T follicular helper cell (primary cell): ENCODE measurements around the gene PHLDB2.
A peak's percentile ranks its signal among the peaks of the same experiment; 100 is the strongest.
"Not testable (repeated sequence)": the region's sequence is repeated elsewhere in the genome, so short reads cannot be mapped to it uniquely, and the experiment has no call there.

Experiments used
- DNase-seq: peaks from one replicate; pipeline ENCODE4 v3.0.0-alpha.2; 2020; ENCODE audit warnings: low read depth
- total RNA-seq, 2 experiments: gene quantifications; one replicate each; lab custom pipeline; 2026; lab: John Stamatoyannopoulos, UW

Gene PHLDB2
- 5.9 to 25.1 reads per million in 2 experiments for total RNA-seq

DNA sequence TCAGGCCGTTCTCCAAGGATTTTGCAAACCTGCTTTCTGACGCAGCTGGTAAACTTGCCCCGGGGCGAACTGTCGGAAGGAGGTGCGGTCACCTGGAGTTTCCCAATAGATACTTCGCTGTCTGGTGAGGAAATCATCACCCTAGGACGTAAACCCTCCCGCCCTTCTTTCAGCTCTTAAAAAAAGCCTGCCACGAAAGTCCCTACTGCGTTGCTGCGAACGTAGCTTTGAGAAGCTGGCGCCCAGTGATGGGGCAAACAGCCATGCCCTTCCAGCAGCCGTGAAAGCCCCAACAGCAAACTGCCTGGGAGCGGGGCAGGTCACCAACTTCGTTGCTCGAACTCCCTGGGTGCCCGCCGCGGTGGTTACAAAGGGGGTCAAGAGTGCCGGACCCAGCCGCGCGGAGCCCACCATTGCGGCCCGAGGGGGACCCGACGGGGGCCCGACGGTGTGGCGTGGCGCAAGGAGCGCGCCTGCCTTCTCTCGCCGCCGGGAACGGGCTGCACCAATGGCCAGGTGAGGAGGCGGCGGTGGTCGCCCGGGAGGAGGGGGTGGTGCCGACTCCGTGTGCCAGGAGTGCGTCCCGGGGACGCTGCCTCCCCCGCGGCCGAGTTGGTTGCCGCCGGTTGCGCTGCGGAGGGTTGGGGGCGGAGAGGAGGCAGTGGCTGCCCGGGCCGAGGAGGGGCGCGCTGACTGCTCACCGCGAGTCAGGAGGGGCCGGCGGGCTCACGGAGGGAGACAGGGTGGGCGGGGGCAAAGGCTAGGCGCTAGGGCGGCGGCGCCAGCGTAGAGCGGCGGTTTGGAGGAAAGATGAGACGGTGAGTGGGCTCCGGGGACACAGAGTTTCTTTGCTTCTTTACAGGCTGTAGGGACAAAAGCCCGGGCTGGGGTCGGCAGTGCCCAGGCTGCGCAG lies at the start of gene PHLDB2:
Gene PHLDB2 (plus strand): TSS at position 205 of the 913 bp plus-strand sequence. CDS start 24,813 bp downstream, outside the sequence.
- DNase-seq: peak; percentile 43

DNA sequence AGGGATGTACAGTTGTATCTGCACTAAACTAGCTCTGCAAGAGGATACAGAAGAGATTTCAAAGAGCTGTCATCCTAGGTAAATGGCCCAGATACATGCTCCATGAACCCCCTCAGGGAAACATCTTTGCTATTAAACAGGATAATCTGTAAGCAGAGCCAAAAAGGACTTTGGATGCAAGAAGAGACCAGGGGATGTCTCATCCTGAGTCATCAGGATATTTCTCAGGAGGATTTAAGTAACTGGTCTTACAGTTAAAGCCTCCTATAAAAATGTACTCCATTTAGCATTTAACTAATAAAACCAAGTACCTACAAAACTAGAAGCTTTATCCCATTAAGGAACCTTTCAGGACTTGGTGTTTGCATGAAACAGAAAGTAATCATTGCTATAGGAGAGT lies 48.2 kb upstream of the PHLDB2 start:
- no peak for DNase-seq

DNA sequence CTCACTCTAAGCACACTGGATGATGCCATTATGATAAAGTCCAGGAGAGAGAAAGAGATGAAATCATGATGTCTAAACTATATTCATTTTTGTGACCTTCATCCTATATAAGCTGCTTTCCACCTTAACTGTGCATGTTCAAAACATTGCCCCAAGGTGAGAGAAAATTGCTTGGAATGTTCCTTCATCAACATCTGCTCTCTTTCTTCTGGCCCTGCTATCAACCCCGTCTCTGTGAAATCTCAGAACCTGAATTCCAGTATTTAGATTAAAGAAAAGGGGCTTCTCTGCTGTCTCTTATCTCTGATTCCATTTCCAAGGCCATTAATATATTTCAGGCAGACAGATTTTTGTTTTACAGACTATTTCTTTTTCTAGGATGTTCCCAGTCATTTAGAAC lies 47.3 kb upstream of the PHLDB2 start:
- DNase-seq: no peak

DNA sequence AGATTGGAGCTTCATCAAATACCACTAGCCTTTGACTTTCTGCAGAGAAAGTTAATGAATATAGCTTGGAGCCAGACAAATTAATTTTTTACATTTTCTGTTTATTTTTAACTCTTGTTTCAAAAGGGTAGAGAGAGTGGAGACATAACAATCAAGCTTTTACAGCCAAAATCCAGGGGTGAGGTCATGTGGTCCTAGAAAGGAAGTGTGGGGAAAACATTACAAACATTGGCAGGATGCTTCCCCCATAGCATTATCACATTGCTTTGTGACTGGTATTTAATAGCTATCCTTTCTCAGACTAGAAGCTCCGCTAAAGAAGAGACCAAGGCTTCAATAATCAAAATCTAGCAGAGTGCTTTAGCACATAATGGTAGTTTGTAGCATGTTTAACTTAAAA lies 46.4 kb upstream of the PHLDB2 start:
- DNase-seq: no peak

DNA sequence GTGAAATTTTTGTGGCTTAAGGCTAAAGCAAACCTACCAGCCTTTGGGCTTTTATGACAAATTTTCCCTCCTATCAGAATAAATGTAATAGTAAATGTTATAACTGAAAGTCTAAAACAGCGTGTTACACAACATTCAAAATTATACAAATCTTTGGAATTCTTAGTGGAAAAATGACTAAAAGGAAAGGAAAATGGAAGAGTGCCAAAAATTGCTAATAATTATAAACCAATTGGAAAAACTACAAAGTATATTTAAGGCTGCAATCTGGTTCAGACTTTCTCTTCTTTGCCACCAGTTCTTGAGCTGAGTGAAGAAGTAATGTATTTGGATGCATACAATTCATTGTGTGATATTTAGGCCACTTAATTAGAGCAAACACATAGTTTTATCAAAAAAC lies 45.6 kb upstream of the PHLDB2 start:
- DNase-seq: no peak

DNA sequence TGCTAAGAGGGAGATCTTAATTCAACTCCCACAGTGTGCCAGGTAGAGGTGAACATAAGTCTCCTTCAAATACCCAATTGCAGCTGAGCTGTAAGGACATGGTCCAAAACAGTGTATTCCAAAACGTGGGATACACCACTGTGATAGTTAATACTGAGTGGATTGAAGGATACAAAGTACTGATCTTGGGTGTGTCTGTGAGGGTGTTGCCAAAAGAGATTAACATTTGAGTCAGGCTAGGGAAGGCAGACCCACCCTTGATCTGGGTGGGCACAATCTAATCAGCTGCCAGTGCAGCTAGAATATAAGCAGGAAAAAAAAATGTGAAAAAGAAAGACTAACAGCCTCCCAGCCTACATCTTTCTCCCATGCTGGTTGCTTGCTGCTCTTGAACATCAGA lies 45.1 kb upstream of the PHLDB2 start:
- DNase-seq: no peak

DNA sequence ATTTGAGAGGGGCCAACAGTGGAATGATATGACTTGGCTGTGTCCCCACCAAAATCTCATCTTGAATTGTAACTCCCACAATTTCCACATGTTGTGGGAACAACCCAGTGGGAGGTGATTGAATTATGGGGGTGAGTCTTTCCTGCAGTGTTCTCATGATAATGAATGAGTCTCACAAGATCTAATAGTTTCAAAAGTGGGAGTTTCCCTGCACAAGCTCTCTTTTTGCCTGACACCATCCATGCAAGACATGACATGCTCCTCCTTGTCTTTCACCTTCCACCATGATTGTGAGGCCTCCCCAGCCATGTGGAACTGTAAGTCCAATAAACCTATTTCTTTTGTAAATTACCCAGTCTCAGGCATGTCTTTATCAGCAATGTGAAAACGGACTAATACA lies 42.3 kb upstream of the PHLDB2 start:
- not testable (repeated sequence) for DNase-seq

DNA sequence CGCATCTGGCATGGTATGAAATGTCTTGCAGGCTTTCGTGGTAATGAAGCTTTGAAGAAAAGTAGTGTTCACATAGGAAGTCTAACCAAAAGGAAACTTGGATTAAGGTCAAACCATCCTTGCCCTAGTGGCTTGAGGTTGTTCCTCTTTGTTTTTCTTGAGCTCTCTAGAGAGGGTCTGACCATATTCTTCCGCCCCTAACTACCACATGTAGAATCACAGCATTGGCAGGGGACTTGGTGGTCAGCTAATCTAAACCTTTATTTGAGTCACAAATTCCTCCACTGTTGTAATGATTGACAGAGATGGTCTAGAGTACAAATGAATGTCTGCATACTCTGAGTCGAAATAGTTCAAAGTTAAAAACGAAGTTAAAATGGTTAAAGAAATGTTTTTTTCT lies 39.1 kb upstream of the PHLDB2 start:
- DNase-seq: no peak

DNA sequence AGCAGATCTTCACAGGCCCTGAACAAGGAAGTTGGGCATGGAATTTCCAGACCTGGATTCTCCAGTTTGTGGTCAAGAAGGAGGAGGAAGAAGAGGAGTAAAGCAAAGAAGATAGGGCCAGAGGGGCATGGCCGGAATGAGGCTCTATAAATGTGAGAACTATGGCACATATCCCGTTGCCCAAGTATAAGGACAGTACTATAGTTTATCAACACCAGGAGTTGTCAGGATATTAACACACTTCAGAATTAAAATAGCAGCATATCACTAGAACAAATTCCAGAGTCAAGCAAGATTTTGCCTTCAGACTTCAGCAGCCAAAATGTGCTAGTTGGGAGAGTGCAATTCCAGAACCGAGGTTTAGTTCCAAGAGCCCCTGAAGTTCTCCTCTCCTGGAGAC lies 38.4 kb upstream of the PHLDB2 start:
- no peak for DNase-seq

DNA sequence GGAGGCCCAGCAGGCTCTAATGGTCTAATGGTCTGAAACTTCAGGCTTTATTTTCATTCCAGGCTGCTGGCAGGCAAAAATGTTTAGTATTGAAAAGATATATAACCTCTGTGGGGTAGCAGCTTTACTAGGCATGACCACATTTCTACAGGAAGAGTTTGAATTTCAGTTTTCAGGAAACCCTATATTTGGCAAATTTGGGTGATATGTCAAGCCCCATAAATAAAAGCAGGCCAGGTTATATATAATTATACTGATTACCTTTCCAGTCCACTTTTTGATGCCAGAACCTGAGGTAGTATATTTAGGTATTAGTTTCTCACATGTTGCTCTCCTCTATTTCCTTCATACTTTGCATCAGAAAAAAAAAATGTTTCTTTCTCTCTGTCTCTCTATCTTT lies 37.2 kb upstream of the PHLDB2 start:
- no peak for DNase-seq

DNA sequence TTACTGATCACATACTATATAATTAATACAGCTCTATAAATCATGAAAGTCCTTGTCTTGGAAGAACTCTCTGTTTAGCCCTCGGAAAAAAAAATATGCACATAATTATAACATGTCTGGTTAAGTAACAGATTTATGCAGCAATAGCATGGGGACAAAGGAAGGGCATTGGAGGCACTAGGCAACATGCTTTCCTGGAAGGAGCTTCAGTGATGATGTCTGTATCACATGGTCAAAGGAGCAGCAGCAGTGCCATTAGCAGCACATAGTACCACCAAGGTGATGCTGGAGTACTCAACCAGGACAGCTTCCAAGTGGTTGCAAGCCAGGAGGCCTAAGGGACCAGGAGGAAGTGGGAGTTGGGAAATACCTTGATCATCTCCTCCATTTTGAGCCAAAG lies 36.3 kb upstream of the PHLDB2 start:
- DNase-seq: no peak

DNA sequence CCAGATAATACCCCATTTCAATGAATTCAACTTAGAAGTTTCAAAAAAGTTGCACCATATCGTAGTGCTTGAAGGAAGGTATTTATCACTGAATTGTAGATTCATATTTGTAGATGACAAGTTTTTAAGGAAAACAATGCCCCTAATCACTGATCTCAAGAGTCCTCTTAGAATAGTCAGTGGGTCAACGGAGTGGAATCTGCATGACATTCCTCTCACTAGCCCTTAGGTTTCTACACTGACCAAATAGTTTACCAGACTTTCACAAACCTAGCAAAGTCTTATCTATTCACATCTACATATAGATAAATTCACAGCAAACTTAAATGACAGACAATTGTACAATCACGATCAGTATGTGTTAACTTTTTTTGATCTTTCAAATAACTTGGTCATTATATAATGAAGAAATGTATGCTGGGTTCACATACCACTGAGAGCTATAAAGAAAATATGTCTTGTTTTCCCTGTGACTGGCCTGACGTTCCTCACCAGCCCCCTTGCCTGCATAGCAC lies 35.7 kb upstream of the PHLDB2 start:
- no peak for DNase-seq

DNA sequence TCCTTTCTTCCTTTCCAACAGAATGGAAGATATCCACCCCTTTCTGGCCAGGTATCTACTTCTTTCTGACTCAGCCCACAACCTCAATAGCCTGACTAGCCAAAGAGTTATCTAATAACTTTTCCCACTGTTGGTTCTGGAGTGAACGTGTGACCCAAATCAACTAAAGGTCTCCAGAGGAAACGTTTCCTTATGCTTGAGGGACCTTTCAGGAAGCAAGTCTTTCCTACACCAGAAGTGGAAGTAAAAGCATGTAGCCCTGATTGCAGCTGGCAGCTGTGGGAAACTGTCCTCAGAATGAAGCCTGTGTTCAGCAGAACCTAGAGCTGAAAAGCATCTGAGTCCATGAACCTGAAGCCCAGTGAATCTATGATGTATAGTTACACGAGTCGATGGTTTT lies 34.7 kb upstream of the PHLDB2 start:
- DNase-seq: no peak

DNA sequence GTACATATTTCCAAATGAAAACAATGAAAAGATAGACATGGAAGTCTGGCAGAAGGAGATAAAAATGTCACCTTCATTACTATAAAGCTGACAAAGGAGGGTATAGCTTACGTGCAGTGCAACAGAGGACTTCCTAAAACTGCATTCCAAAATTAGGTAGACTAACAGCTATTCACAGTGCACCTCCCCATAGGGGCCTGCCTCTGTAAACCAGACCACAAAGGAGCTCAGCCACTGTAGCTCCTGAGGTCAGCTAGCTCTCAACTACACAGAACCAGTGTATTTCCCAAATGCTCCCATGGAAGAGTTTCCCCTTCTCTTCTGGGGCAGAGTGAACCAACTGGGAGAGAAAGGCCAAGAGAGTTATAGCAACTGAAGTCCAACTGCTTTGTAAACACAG lies 31.2 kb upstream of the PHLDB2 start:
- no peak for DNase-seq

DNA sequence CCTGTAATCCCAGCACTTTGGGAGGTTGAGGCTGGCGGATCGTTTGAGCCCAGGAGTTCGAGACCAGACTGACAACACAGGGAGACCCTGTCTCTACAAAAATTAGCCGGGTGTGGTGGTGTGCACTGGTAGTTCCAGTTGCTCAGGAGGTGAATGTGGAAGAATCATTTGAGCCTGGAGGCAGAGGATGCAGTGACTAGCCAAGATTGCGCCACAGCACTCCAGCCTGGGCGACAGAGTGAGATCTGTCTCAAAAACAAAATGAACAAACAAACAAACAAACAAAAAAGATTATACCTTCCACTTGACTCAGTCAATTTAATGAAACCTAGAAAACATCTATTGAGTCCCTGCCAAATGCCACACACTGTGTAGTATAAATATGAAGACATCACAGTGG lies 30.5 kb upstream of the PHLDB2 start:
- DNase-seq: no peak

DNA sequence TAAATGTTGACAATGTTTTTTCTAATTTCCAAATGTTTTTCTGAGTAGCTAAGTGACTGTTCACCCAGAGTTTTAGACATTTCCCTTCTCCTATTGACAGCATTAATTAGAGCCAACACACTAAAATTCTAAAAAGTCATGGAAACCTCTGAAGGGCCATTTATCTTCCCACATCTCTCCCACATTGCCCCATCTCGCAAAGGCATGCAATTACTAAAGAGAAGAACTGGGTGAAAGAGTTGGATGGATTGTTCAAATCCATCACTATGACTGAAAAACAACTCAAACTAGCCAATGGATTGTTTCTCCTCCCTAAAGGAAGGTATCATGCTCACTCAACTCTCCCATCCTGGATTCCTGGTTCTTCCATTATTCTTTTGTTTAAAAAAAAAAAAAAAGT lies 30.0 kb upstream of the PHLDB2 start:
- DNase-seq: no peak

DNA sequence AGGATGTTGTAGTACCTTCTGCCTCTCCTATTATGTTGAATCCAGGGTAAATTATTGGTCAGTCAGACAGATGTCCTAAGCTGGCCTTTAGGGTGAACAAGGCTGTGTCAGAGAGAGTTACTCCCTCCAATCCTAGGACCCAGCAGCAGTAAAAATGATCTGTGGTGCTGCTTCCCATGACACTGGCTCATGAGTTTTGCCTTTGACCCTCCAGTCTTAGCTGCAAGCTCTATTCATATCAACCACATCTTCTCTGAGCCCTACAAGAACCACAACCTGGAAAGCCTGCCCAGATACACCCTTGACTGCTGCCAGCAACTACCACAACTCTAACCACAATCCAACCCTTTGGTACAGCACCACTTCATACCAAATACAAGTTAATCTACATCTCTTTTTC lies 27.2 kb upstream of the PHLDB2 start:
- no peak for DNase-seq

DNA sequence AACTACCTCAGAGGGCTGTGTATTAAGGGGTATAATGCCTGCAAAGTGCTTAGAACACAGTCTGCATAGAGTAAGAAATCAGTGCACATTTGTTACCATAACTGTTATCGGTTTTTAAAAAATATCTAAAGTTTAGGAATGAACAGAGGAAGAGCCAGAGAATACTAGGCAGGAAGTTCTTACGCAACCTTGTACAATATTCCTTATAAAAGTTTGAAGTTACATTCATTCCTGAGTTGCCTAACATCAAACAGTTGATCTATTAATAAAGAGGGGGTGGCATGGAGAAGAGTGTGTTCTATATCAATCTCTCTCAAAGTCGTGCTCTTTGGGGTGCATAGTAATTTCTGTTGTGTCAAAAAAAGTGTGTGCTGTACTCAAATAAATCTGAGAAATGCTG lies 22.0 kb upstream of the PHLDB2 start:
- no peak for DNase-seq

DNA sequence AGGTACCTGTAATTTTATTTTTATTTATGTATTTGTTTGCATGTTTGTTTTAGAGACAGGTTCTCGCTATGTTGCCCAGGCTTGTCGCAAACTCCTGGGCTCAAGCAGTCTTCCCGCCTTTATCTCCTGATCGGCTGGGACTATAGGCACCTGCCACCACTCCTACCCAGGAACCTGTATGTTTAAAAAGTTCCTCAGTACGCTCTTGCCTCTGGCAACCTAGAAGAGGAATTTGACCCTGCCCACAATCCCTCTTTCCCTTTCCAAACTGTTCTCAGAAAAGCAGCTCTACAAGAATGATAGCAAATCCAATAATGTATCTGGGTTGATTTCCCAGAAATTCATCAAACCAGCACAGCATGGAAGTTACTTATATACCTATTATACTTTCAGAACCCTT lies 20.9 kb upstream of the PHLDB2 start:
- no peak for DNase-seq

DNA sequence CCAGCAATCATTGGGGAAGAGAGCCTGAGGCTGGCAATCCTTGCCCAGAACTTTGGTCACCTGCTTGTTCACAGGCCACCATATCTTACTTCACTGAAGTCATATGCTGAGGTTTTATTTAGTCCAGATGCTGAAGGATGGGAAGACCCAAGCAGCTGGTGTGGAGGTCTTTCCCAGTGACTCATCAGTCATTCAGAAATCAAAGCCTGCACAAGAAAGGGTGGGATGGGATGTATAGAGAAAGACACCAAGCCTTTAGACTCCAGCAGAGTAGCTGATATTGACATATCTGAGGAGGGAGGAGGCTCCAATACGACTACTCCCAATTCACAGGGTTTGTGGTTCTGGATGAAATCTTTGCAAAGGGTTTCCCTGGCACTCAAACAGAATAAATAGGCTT lies 13.0 kb upstream of the PHLDB2 start:
- no peak for DNase-seq

DNA sequence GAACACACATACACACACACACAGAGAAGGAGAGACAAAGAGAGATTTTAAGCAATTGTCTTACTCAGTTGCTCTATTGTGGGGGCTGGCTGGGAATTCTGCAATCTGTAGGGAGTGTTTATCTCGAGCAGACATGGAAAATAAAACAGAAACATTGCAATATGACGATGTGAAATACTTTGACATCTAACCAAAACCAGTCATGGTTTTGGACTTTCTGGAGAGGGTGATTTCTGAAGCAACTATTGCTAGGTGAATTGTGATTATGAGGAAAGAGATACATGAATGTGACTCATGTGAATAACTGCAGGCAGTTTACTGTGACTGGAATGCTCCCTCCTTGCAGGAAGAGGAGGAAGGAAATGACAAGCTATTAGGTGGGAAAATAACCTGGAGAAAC lies 12.3 kb upstream of the PHLDB2 start:
- DNase-seq: no peak

DNA sequence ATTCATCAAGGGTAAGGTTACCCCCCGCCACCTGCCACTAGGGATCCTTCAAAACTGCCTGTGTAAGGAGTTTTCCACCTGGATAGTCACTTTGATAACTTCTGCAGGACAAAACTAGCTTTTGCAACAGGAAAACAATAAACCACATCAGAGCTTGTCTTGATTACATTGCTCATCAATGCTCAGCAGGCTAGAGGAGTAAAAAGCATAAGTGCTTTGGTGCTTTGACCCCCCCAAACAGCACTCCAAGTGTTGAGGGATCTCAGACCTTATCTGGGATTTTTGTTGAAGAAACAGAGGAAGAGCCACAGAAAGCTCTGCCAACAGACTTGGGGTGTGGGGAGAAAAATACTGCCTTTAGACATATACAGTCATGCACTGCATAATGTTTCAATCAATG lies 10.8 kb upstream of the PHLDB2 start:
- DNase-seq: no peak

DNA sequence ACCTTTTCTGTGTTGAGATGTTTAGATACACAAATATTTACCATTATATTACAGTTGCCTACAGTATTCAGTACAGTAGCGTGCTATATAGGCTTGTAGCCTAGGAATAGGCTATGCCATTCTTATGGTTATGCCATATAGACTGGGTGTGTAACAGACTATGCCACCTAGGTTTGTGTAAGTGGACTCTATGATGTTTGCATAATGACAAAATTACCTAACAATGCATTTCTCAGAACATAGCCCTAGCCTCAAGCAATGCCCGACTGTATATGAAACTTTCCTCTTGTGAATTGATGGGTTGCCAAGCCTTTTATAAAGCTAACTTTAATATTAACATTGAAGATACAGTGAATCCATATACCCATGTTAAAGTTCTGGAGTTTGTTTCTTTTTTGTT lies 10.3 kb upstream of the PHLDB2 start:
- no peak for DNase-seq

DNA sequence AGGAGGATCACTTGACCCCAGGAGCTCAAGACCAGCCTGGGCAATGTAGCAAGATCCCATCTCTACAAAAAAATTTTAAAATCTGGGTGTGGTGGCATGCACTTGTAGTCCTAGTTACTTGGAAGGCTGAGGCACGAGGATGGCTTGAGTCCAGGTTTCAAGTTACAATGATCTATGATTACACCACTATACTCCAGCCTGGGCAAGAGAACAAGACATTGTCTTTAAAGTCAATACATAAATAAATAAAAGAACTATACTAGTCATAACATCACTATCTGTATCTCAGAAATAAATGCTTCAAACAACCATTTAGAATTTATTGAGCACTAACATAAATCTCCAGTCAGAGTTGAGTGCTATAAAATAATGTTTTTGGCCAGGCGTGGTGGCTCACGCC lies 8.5 kb upstream of the PHLDB2 start:
- no peak for DNase-seq
